Adrenal gland (tissue), 12 donors: Measurements from ENCODE around the gene KLHL3. TPM values are rescaled to one million over a fixed set of nuclear protein-coding genes. Genes with fewer than 3 reads are reported as not detected.

ENCODE experiments used
- DNase-seq, 7 donors: peaks; one replicate each; pipeline ENCODE4 v3.0.0-alpha.2; 2019 to 2020
- H3K27ac ChIP-seq, 5 donors: fragments of 200-600 bp; sonication (generic) in 4 of 5; 1 replicate in 3 of 5; 2 replicates in 2 of 5; pipeline versions ENCODE4 v1.5.1 to v1.8.0; 2016 to 2020; ENCODE audit warnings: mild to moderate bottlenecking in 1 of 5
- H3K27me3 ChIP-seq: fragments of 200-600 bp; 2 replicates; pipeline ENCODE4 v1.8.0; 2021
- H3K36me3 ChIP-seq, 2 donors: fragments of 200-600 bp; replicated peaks in 1 of 2; 1 replicate in 1 of 2; 2 replicates in 1 of 2; pipeline versions ENCODE4 v1.5.1 to v1.8.0; 2018 to 2022
- H3K4me1 ChIP-seq, 2 donors: fragments of 200-600 bp; replicated peaks in 1 of 2; 1 replicate in 1 of 2; 2 replicates in 1 of 2; pipeline versions ENCODE4 v1.5.1 to v1.8.0; 2018 to 2021
- H3K4me3 ChIP-seq, 4 donors: fragments of 200-600 bp; sonication (generic) in 3 of 4; one replicate each; pipeline ENCODE4 v1.5.1; 2016 to 2018
- H3K9me3 ChIP-seq, 3 donors: fragments of 200-600 bp; sonication (generic) in 1 of 3; replicated peaks in 1 of 3; 1 replicate in 2 of 3; 2 replicates in 1 of 3; pipeline versions ENCODE4 v1.5.1 to v1.8.0; 2016 to 2021
- POLR2A ChIP-seq, 2 donors: fragments of 450-650 bp; IDR thresholded peaks; one replicate each; pipeline ENCODE4 v1.6.1; 2017; ENCODE audit warnings: antibody characterized with exemption in 2 of 2, mild to moderate bottlenecking in 2 of 2, moderate library complexity in 1 of 2
- WGBS, 4 donors: extraction: QIAGEN DNeasy Blood & Tissue Kit in 2 of 4; methylation state at CpG; one replicate each; pipeline versions ENCODE4 v1.1.5 to v1.1.7; 2013 to 2017; 5-methylcytosine and 5-hydroxymethylcytosine counted together
- intact Hi-C, 2 donors: fragments of 100-400 bp; cut with DNase I; formaldehyde crosslinking; loops; one replicate each; pipeline versions ENCODE4 v1.14.1 to v1.15.0; 2022 to 2023
- polyA plus RNA-seq, 3 donors: library from polyadenylated mRNA; stranded (reverse); fragments of 200-250 nt in 2 of 3; fragments of 350-450 nt in 1 of 3; fragmentation: Illumina TruSeq in 1 of 3; extraction: RNeasy Lipid Tissue Mini Kit (QIAGEN cat#74804) in 1 of 3; gene quantifications; one replicate each; pipeline ENCODE4 v1.2.3, GENCODE V29; 2013 to 2014
- total RNA-seq, 9 donors: library from RNA; depleted of rRNA in 4 of 9; stranded (reverse); fragments of >200 nt in 4 of 9; fragments of 120-200 nt in 1 of 9; fragmentation: NEBNext Ultra II Directional in 1 of 9; extraction: Animal tissue kit (Norgen Biotek cat#: 25700) in 1 of 9; gene quantifications; one replicate each; pipeline versions ENCODE4 v1.1.0 to v1.2.4, GENCODE V29; 2013 to 2023
- TF ChIP-seq, protein P1 (sequence below), 6 experiments: fragments of 450-650 bp in 4 of 6; fragments of 200-600 bp in 2 of 6; sonication (generic) in 1 of 6; IDR thresholded peaks; 1 replicate in 5 of 6; 2 replicates in 1 of 6; pipeline versions ENCODE4 v1.5.1 to v1.8.0; 2016 to 2021; ENCODE audit warnings: antibody characterized with exemption in 6 of 6, mild to moderate bottlenecking in 2 of 6, moderate library complexity in 1 of 6
- donor health status: healthy with polysubstance abuse.
- donor health status: Bipolar disorder and iron deficiency.
- donor health status: DM: yes; HTN: yes; CAD: no.
- donor health status: DM: no; HTN: no; CAD: no.
- donor health status: DM: no; HTN: no; CAD: no.
- donor health status: DM: yes; HTN: yes; CAD: no.

The KLHL3 gene
- total and polyA plus RNA-seq, 12 donors: 3.1 to 28.6 (median 13.4) TPM

- 53 to 61% (median 59%) methylated on average over 5 of the region's 5 CpGs for WGBS, 4 donors
- intact Hi-C loops: loop anchor here in 1 of 2 donors (5.0 kb wide), 1 partner anchor 75 kb away; no protein-coding TSS in a partner anchor
Measured at GRCh38 chr5:137737349-137738131, 1.7 kb upstream of the KLHL3 start.

DNA sequence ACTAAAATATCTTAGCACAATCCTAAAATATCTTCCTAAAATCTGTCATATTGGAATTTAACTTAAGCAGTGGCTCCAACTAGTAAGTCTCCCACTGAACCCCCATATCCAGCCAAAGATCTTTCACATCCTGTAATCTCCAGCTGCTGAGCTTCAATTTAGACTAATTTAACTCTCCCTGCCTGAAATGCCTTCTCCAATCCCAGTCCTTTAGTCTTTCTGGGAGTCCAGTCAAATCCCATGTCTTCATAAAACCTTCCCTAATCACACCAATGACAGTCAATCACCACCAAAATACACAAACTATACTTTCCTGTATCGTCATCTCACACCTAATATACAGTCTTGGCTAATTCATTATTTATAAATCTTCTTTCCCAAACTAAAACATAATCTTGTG, 607 bp upstream of the KLHL3 start:
- 83 to 92% (median 92%) methylated on average over 1 of the region's 1 CpG for WGBS, 4 donors
- Histone ChIP-seq H3K27ac (no peak overlapping the region), H3K4me3 (no peak overlapping the region), H3K27me3 (no peaks in the 10 kb centered on the region), H3K36me3 (no peaks in the 10 kb centered on the region), H3K4me1 (peaks cover 0 to 61% of the 10 kb centered on the region in 2 donors), H3K9me3 (peaks cover 0 to 4% (median 0%) of the 10 kb centered on the region in 3 donors)
- TF ChIP-seq, protein P1, sequence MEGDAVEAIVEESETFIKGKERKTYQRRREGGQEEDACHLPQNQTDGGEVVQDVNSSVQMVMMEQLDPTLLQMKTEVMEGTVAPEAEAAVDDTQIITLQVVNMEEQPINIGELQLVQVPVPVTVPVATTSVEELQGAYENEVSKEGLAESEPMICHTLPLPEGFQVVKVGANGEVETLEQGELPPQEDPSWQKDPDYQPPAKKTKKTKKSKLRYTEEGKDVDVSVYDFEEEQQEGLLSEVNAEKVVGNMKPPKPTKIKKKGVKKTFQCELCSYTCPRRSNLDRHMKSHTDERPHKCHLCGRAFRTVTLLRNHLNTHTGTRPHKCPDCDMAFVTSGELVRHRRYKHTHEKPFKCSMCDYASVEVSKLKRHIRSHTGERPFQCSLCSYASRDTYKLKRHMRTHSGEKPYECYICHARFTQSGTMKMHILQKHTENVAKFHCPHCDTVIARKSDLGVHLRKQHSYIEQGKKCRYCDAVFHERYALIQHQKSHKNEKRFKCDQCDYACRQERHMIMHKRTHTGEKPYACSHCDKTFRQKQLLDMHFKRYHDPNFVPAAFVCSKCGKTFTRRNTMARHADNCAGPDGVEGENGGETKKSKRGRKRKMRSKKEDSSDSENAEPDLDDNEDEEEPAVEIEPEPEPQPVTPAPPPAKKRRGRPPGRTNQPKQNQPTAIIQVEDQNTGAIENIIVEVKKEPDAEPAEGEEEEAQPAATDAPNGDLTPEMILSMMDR (IDR thresholded peaks at IDR 0.05): no peak
- no peak for TF ChIP-seq POLR2A (IDR thresholded peaks at IDR 0.05)
- intact Hi-C loops: loop anchor here in 1 of 2 donors (5.0 kb wide), 1 partner anchor 74 kb away; no protein-coding TSS in a partner anchor
- DNase-seq: no peak

More at GRCh38 chr5:137737349-137738131, 1.7 kb upstream of the KLHL3 start:
- H3K27ac ChIP-seq: peak overlapping the region in 1 of 5 donors; percentile 15
- H3K4me3 ChIP-seq: no peak overlapping the region
- peak in 5 of 7 donors; percentile 33 to 57 (median 43) for DNase-seq
- peaks cover 0 to 4% (median 0%) of the 10 kb centered on the region in 3 donors for H3K9me3 ChIP-seq
- TF ChIP-seq POLR2A (IDR thresholded peaks at IDR 0.05): no peak
- TF ChIP-seq, protein P1 (IDR thresholded peaks at IDR 0.05): no peak
- no peaks in the 10 kb centered on the region for H3K27me3 ChIP-seq
- no peaks in the 10 kb centered on the region for H3K36me3 ChIP-seq
- peaks cover 0 to 50% of the 10 kb centered on the region in 2 donors for H3K4me1 ChIP-seq

DNA sequence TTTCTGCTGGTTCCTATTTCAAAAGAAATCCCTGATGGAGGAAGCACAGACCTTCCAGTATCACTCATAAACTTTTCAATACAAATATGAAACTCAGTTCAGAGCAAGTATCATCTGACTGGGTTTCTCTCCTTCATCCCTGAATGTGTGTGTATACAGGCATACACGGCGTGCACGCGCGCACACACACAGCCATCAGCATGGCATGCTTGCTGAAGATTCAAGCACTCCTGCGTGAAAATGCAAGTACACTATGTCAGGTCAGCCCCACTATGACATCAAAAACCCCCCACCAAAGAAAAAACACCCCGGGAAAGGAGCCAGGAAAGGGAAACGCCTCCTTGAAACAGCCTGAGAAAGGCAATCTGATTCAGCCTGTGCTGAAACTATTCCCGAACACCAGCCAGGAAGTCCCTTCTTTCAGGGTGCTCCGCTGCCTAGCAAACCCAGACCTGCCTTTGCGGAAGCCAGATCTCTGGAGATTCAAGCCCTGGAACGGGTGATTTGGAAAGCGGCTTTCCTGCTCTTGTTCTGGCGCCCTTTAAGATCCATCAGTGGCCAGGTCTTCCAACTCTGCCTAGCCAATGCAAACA, 831 bp downstream of the KLHL3 start:
- DNase-seq: peak; percentile 15 to 64 (median 29)
- Histone ChIP-seq H3K4me3 (peak overlapping the region in 2 of 4 donors; percentile 2 to 48), H3K36me3 (no peaks in the 10 kb centered on the region), H3K27me3 (no peaks in the 10 kb centered on the region), H3K4me1 (peaks cover 0 to 64% of the 10 kb centered on the region in 2 donors), H3K9me3 (peaks cover 0 to 4% (median 0%) of the 10 kb centered on the region in 3 donors), H3K27ac (peak overlapping the region in 2 of 5 donors; percentile 26 to 46)
- WGBS, 4 donors: 22 to 45% (median 30%) methylated on average over 14 of the region's 14 CpGs
- intact Hi-C loops: loop anchor here in 1 of 2 donors (5.0 kb wide), 1 partner anchor 73 kb away; no protein-coding TSS in a partner anchor
- TF ChIP-seq POLR2A (IDR thresholded peaks at IDR 0.05): no peak
- TF ChIP-seq, protein P1 (IDR thresholded peaks at IDR 0.05): no peak

DNA sequence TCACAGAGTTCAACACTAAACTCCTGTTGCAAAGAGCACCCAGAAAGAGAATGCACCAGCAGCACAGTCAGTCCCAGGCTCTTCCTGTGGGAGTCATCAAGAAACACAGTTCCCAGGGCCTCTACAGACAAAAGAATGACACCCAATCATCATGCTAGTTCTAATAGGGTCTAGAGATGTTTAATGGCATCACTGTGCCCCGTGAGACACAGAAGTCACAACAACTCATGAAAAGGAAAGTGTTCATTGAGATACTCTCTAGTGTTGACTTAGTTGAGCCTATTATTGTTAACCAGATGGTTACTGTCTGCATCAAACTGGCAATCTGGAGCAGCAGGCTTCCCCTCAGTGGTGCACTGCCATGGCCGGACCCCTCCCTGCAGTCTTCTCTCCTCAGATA, 1.6 kb downstream of the KLHL3 start:
- no peaks in the 10 kb centered on the region for H3K36me3 ChIP-seq
- WGBS, 4 donors: 69 to 91% (median 78%) methylated on average over 2 of the region's 2 CpGs
- DNase-seq: no peak
- no peak overlapping the region for H3K4me3 ChIP-seq
- peaks cover 0 to 4% (median 0%) of the 10 kb centered on the region in 3 donors for H3K9me3 ChIP-seq
- TF ChIP-seq, protein P1 (IDR thresholded peaks at IDR 0.05): no peak
- TF ChIP-seq POLR2A (IDR thresholded peaks at IDR 0.05): no peak
- H3K27ac ChIP-seq: no peak overlapping the region
- intact Hi-C loops: no loop called here
- peaks cover 0 to 64% of the 10 kb centered on the region in 2 donors for H3K4me1 ChIP-seq
- H3K27me3 ChIP-seq: no peaks in the 10 kb centered on the region
